ENCODE data around the gene RASA1.

GRCh38 chr5:87369431-87369830 is 101.7 kb downstream of the RASA1 start:
- no peak for TF ChIP-seq CTCF (IDR thresholded peaks at IDR 0.05 in 2 of 3, conservative IDR thresholded peaks at IDR 0.05 in 1 of 3; ENCODE audit: borderline replicate concordance in 1 of 3, insufficient read depth in 1 of 3, low read depth in 2 of 3, low read length in 2 of 3)
- TF ChIP-seq ZNF274 (IDR thresholded peaks at IDR 0.05; ENCODE audit: low read depth, low read length), result no peak
- TF ChIP-seq EZH2phosphoT487 (IDR thresholded peaks at IDR 0.05; ENCODE audit: borderline replicate concordance), result no peak
- TF ChIP-seq POLR2AphosphoS5 (IDR thresholded peaks at IDR 0.05; ENCODE audit: low read depth, low read length), result no peak
- no peak for TF ChIP-seq JUND (IDR thresholded peaks at IDR 0.05)
- TF ChIP-seq CBX3 (IDR thresholded peaks at IDR 0.05; ENCODE audit: low read depth), result no peak
- TF ChIP-seq TCF7L2 (IDR thresholded peaks at IDR 0.05; ENCODE audit: borderline replicate concordance, extremely low read depth, insufficient read depth, insufficient read length), result no peak
- no peak for TF ChIP-seq POLR2A (IDR thresholded peaks at IDR 0.05; ENCODE audit: borderline replicate concordance, extremely low read depth, insufficient read depth, insufficient read length)
- no peak for TF ChIP-seq SIN3A (IDR thresholded peaks at IDR 0.05; ENCODE audit: low read depth)
- TF ChIP-seq ZFX (IDR thresholded peaks at IDR 0.05), result no peak
- TF ChIP-seq CEBPB (IDR thresholded peaks at IDR 0.05; ENCODE audit: low read depth), result no peak
- no peak for TF ChIP-seq REST (IDR thresholded peaks at IDR 0.05; ENCODE audit: low read depth)
- no peak for TF ChIP-seq SP1 (IDR thresholded peaks at IDR 0.05; ENCODE audit: low read depth)
- no peak for TF ChIP-seq EZH2 (IDR thresholded peaks at IDR 0.05)

Data from HCT116 (cell line).